ENCODE results near the gene TP53AIP1.

The TP53AIP1 gene

DNA sequence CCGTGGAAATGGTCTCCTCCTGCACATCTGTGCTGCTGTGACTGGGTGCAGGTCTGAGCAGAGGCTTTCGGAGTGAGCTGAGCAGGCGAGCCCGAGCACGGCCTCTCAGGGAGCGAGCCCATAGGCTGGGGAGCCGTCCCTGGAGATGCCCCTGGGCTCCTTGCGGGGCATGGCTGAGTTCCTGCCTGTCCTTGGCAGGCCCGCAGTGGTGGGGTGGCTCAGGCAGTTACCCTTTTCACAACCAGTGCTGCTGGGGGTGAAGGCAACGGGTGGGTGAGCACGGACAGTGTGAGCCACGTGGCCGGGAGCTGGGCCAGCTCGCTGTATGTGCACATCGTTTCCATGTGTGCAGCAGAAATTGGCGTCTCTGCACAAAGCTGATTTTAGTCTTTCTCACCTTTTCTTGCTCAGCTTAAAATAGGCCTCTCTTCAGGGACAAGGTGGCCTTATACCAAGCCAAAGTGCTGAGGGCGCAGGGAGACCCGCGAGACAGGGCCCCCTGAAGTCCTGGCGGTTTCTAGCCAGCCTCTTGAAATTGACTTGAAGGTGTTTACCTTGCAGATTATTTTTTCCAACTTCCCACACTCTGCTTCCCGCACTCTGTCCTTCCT is at the start of gene TP53AIP1:
Gene TP53AIP1 (minus strand): TSS at position 55 of the 611 bp plus-strand sequence. CDS start 5,053 bp downstream, outside the sequence.
- DNase-seq (ENCODE audit: low read depth in 2 of 2), result no peak

DNA sequence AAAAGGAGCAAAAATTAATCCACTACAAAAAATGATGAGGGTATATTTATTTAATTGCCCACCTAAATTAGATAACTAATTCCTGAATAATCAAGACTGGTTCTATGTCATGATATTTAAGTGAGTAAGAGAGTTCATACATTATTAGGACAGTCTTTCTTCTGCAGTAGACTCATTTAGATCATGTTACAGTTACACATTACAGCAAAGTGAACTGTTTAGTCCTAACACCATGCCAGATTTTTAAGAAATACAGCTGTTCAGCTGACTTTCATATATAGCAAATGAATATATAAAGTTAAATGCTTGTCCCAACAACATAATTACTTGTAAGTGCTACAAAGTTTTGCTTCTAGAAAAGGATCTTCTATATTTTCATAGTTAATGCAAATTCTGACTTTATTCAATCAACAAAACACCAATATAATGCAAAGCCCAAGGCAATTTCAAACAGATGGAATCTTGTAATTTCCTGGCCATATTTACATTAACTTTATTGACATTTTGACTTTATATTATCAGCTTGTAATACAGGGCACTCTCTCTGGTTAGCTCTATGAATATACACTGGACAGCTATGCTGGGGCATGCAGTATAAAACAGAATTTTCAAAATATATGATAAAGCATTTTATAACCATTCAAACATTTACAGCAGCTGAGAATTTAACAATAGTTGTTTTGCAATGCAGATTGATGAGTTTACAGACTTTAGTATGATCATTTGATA is 45.7 kb upstream of the TP53AIP1 start:
- no peak for DNase-seq (ENCODE audit: low read depth in 2 of 2)

GRCh38 chr11:128985880-128986279 is 43.2 kb upstream of the TP53AIP1 start:
- DNase-seq (ENCODE audit: low read depth in 2 of 2), result no peak

- DNase-seq (ENCODE audit: low read depth in 2 of 2), result no peak
Measured at GRCh38 chr11:128983023-128983422, 40.4 kb upstream of the TP53AIP1 start.

DNA sequence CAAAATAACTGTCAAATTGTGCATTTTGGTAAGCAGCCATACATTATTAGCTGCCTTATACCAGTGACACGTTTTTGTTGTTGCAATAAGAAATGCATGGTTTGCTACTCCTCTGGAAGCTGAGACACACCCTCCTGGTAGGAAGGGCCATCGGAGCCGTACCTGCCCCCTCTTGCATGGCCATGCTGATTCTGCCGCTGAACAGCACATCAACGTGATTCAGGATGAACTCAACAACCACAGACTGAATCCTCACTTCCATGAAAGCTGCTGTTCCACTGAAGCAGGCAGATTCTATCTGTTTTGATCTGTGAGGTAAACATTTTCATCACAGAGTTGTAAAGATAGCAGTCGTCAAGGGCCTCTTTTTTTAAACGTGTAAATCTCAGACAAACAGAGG is 38.6 kb upstream of the TP53AIP1 start:
- no peak for DNase-seq (ENCODE audit: low read depth in 2 of 2)

DNA sequence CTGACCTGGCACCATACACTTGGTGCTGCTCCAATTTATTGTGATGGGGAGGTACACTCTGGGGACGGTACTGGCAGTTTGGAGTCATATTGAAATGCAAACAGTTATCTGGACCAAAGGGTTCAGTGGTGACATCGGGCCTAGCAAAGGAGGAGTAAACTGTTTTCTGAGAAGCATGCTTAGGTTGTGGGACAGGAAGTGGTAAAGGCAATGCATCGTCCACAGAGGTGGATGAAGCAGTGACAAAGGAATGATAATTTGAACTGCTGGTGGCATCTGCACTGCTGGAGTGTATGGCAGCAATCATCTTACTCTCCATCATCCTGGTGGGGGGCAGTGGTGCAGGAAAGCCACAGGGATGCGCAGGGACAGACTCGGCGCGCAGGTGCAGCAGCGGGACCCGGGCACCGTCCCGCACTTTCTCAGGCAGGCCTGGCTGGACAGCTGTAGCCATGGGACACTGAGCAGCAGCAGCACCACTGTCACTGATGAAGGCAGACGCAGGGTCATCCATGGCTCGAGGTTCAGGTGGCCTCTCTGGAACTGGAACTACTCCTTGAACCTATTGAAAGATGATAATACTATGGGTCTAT is 28.0 kb upstream of the TP53AIP1 start:
- DNase-seq (ENCODE audit: low read depth in 2 of 2), result no peak

DNA sequence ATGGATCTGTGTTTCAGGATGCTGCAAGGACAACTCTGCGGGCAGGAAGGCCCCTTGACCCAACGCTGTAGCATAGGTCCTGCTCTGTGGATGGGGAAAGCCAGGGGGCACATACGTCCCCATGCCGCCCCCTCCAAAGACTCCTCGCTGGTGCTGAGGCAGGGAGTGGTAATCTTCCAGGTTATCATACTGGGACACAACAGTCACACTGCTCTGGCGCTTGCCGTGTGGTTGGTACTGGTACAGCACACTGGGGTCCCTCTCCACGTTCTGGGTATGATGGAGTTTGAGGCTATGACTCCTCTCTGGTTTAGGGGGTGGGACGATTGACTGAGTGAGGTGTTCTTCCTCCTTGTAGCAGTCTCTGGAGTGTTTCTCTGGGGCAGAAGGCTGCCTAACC is 26.2 kb upstream of the TP53AIP1 start:
- no peak for DNase-seq (ENCODE audit: low read depth in 2 of 2)

DNA sequence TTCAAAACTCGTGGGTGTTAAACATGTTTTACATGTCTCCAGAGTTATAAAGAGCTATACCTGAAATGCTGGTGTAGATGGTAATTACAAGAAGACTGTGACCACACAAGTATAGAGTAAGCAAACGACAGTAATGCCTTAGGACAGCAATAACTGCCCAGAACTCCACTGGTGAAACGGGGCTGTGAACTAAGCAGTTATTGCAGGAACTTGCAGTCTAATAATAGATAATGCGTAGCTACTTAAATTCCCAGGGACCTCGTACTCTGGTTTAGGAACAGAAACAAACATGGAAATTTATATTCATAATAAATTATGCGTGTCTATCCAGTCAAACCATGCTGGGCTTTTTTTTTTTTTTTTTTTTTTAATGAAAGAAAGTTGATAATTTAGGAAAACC is 24.9 kb upstream of the TP53AIP1 start:
- DNase-seq (ENCODE audit: low read depth in 2 of 2), result no peak

DNA sequence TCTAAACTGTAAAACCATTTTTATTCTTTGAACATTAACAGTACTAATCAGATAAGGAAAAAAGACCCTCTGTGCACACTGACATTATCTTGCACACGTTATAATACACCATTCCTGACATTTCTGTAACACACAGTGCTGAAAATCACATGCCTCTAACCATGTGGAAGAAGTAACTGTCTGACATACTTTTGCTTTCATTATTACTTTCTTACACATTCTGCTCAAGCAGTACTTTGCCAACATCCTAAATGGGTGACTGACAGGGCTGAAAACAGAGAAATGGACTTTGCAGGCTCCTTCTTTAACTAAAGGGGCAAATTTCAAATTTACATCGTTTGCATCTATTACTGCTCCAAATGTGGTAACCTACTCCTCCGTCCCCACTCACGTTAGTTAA is 22.8 kb upstream of the TP53AIP1 start:
- DNase-seq (ENCODE audit: low read depth in 2 of 2), result no peak

DNA sequence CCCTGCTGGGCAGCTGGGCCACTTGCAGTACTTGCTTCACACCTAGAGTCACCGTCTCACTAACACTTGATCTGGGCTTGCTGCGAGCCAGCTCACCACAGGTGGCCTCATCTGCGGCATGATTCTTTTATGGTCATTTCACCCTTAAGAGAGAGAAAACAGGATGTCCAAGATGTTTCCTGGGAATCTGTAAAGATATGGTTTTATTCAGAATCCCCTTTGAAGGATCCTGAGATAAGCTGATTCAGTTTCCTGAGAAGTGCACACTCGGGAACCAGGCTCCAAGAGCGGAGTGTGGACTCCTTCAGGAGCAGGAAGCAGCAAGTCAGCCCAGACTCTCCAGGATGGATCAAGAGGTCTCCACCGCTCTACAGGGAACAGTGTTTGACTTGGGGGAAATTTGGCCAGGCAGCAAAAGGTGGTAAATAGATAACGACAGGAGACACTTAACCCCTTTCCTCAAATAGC is 21.8 kb upstream of the TP53AIP1 start:
- no peak for DNase-seq (ENCODE audit: low read depth in 2 of 2)

GRCh38 chr11:128963744-128964325 is 21.2 kb upstream of the TP53AIP1 start:
- no peak for DNase-seq (ENCODE audit: low read depth in 2 of 2)

DNA sequence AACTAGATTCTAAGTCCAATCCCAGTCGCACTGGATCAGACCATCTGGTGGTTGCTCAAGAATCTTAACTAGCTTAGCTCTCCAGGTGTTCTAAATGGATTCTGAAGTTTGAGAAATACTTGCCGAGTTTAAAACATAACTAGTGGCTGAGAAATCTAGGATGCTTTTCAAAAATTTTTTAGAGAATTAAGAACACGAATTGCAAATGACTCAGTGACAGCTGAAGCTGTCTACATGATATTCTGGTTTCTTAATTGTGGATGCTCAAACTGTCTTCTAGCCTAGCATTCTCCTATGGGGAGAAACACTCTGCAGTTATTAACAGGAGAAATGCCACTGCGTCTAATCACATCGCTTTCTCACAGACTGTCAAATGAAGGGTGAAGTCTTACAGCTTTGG is 20.2 kb upstream of the TP53AIP1 start:
- DNase-seq (ENCODE audit: low read depth in 2 of 2), result no peak

GRCh38 chr11:128961645-128962044 is 19.0 kb upstream of the TP53AIP1 start:
- no peak for DNase-seq (ENCODE audit: low read depth in 2 of 2)

DNA sequence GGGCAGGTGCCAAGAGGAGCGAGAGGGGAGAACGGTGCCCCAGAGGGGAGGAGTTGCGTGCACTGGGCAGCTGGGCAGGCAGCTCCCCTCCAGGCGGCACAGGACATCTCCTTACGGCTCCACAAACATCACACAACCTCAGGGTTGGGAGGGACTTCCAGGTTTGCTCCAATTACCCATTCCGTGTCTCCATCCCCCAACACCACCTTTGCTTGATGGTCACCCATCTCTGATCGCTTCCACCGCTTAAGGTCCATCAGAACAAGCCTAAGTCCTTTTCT is 14.5 kb upstream of the TP53AIP1 start:
- DNase-seq (ENCODE audit: low read depth in 2 of 2), result no peak

- DNase-seq (ENCODE audit: low read depth in 2 of 2), result no peak
Measured at GRCh38 chr11:128956401-128957201, 13.9 kb upstream of the TP53AIP1 start.

DNA sequence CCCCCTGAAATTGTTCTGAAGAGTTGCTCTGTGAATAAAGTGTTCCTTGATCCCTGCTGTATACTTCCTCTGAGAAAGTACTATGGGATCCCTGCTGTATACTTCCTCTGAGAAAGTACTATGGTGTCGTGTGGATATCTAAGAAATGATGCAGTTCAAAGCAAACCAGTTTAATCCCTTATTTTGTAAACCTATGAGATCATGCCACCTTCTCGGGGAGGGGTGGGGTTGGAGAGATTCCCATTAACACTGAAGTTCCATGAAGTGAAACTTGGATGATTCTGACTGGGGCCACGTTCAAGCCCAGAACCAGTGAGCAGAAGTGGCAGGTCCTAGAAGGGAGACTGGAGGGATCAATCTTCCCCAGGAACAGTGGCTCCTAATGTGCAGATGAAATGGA is 13.0 kb upstream of the TP53AIP1 start:
- no peak for DNase-seq (ENCODE audit: low read depth in 2 of 2)

GRCh38 chr11:128953151-128953550 is 10.5 kb upstream of the TP53AIP1 start:
- DNase-seq (ENCODE audit: low read depth in 2 of 2), result no peak

DNA sequence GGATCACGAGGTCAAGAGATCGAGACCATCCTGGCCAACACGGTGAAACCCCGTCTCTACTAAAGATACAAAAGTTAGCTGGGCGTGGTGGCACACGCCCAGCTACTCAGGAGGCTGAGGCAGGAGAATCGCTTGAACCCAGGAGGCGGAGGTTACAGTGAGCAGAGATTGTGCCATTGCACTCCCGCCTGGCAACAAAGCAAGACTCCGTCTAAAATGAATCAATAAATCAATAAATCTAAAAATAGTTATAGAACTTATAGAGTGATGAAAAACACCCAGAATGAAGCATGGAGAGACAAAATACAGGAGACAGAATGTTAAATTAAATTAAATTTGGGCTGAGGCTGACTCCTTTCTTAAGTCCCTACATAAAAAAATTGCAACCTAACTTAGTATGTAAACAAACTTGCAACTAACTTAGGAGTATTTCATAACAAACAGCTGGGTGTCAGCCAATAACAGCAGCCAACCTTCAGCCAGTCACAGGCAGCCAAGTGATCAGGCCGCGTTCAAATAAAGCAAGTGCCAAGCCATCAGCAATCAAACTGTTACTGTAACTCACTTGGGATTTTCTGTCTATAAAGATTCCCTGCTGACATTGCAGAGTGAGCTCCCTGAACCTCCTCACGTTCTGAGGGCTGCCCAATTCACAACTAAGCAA is 7.3 kb upstream of the TP53AIP1 start:
- no peak for DNase-seq (ENCODE audit: low read depth in 2 of 2)

DNA sequence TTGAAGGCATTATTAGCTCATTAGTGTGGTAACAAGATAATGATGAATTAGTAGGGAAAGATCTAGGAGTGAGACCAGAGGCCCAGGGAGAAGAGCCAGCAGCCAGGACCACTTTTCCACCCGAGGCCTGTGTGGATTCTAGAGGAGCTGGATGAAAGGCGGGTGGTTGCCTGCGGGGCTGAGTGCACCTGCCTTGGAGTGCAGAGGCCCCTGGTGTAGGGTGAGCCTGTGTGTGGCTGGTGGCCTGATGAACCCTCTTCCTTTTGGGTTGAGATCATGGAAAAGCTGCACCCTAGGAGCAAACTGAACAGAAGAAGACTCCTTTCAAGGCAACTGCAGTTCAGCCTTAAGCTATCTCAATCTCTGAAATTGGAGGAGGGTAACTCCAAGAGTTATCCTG is 5.9 kb upstream of the TP53AIP1 start:
- no peak for DNase-seq (ENCODE audit: low read depth in 2 of 2)

DNA sequence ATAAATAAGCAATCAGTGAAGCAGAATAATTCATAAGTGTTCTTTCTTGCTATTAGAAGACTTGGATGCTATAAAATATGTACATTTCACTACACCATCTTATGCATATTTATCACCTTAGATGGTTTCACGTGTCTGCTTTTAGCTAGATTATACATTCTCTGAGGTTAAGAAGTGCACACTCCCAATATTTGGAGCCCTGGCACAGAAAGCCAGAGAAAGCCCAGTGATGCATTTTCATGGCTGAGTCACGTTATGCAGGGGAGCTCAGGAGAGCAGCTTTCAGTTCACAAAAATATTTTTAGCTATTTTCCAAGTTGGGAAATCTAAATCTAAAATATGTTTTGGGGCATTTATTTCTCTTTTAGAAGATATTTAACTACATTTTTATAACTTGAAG is 5.1 kb upstream of the TP53AIP1 start:
- DNase-seq (ENCODE audit: low read depth in 2 of 2), result no peak

DNA sequence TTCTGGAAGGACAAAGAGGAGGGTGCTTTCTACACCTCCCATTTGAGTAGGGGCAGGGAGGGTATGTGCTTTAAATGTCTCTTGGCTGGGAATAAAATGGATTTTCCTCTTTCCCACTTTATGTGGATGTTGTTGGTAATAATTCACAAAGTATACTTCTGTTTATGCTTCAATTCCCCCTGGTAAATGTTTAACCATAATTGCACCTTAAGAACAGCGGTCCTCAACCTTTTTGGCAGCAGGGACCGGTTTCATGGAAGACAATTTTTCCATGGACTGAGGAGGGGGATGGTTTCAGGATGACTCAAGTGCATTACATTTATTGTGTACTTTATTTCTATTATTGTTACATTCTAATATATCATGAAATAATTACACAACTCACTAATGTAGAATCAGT is 4.0 kb upstream of the TP53AIP1 start:
- DNase-seq (ENCODE audit: low read depth in 2 of 2), result no peak

Data from stimulated activated CD4-positive, alpha-beta T cell treated with anti-CD3 and anti-CD28 coated beads, Interleukin-1b, Interleukin-23, amount 100 ng/mL, for 1 hour (primary cell).